PC-9 (cell line): ENCODE data around the gene CCDC102B.
"Not testable (repeated sequence)": the region's sequence is repeated elsewhere in the genome, so short reads cannot be mapped to it uniquely, and the experiment has no call there.

ENCODE experiments used
- EZH2 ChIP-seq: fragments of 200-600 bp; sonication (generic); IDR thresholded peaks from 2 replicates; pipeline ENCODE4 v1.8.0; 2017; ENCODE audit warnings: antibody characterized with exemption, low read depth
- TF ChIP-seq, protein P1 (sequence below): fragments of 200-600 bp; sonication (generic); conservative IDR thresholded peaks from 2 replicates; pipeline ENCODE4 v1.6.1; 2017; ENCODE audit warnings: mixed run types, antibody characterized with exemption, mild to moderate bottlenecking, moderate library complexity

- TF ChIP-seq, protein P1, sequence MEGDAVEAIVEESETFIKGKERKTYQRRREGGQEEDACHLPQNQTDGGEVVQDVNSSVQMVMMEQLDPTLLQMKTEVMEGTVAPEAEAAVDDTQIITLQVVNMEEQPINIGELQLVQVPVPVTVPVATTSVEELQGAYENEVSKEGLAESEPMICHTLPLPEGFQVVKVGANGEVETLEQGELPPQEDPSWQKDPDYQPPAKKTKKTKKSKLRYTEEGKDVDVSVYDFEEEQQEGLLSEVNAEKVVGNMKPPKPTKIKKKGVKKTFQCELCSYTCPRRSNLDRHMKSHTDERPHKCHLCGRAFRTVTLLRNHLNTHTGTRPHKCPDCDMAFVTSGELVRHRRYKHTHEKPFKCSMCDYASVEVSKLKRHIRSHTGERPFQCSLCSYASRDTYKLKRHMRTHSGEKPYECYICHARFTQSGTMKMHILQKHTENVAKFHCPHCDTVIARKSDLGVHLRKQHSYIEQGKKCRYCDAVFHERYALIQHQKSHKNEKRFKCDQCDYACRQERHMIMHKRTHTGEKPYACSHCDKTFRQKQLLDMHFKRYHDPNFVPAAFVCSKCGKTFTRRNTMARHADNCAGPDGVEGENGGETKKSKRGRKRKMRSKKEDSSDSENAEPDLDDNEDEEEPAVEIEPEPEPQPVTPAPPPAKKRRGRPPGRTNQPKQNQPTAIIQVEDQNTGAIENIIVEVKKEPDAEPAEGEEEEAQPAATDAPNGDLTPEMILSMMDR, result not testable (repeated sequence)
- not testable (repeated sequence) for TF ChIP-seq EZH2
These were observed 208.3 kb downstream of the CCDC102B start for GRCh38 chr18:69006212-69006611.
